Measurements from ENCODE around the gene LPCAT2. TPM values are rescaled to one million over a fixed set of nuclear protein-coding genes. Genes with fewer than 3 reads are reported as not detected.

The LPCAT2 gene
- total RNA-seq, 1 donor: 23.5 TPM

GRCh38 chr16:55559233-55559632, 50.4 kb downstream of the LPCAT2 start:
- no peaks in the 10 kb centered on the region for H3K27me3 ChIP-seq (ENCODE audit: insufficient read depth, low read length)
- no peaks in the 10 kb centered on the region for H3K9me3 ChIP-seq (ENCODE audit: low read depth, low read length)
- peaks cover 33% of the 10 kb centered on the region for H3K4me1 ChIP-seq (ENCODE audit: insufficient read depth, low read length)
- H3K4me3 ChIP-seq (ENCODE audit: insufficient read depth, low read length): no peak overlapping the region
- no peak overlapping the region for H3K27ac ChIP-seq (ENCODE audit: low read depth, low read length)
- TF ChIP-seq CTCF (IDR thresholded peaks at IDR 0.05; ENCODE audit: extremely low read depth, low read depth, low read length): no peak
- H3K4me2 ChIP-seq (ENCODE audit: insufficient read depth, low read length): peak overlapping the region; percentile 11
- no peak overlapping the region for H2AFZ ChIP-seq (ENCODE audit: low read length)
- no peak for DNase-seq (ENCODE audit: insufficient read length, low spot score, missing footprints)
- no peaks in the 10 kb centered on the region for H3K36me3 ChIP-seq (ENCODE audit: insufficient read depth, low read length)
- H3K79me2 ChIP-seq (ENCODE audit: insufficient read depth, low read length): no peaks in the 10 kb centered on the region
- H4K20me1 ChIP-seq (ENCODE audit: insufficient read depth, low read length): peaks cover 2% of the 10 kb centered on the region

GRCh38 chr16:55559933-55560516, 51.2 kb downstream of the LPCAT2 start:
- H3K4me2 ChIP-seq (ENCODE audit: insufficient read depth, low read length): no peak overlapping the region
- no peaks in the 10 kb centered on the region for H3K36me3 ChIP-seq (ENCODE audit: insufficient read depth, low read length)
- peaks cover 37% of the 10 kb centered on the region for H3K4me1 ChIP-seq (ENCODE audit: insufficient read depth, low read length)

GRCh38 chr16:55561319-55561848, 52.5 kb downstream of the LPCAT2 start:
- no peak for TF ChIP-seq CTCF (IDR thresholded peaks at IDR 0.05; ENCODE audit: extremely low read depth, low read depth, low read length)
- H3K36me3 ChIP-seq (ENCODE audit: insufficient read depth, low read length): no peaks in the 10 kb centered on the region
- H3K4me3 ChIP-seq (ENCODE audit: insufficient read depth, low read length): no peak overlapping the region
- H3K27me3 ChIP-seq (ENCODE audit: insufficient read depth, low read length): no peaks in the 10 kb centered on the region
- DNase-seq (ENCODE audit: insufficient read length, low spot score, missing footprints): no peak
- H4K20me1 ChIP-seq (ENCODE audit: insufficient read depth, low read length): peaks cover 2% of the 10 kb centered on the region
- no peak overlapping the region for H2AFZ ChIP-seq (ENCODE audit: low read length)
- no peaks in the 10 kb centered on the region for H3K9me3 ChIP-seq (ENCODE audit: low read depth, low read length)
- no peak overlapping the region for H3K27ac ChIP-seq (ENCODE audit: low read depth, low read length)
- H3K4me1 ChIP-seq (ENCODE audit: insufficient read depth, low read length): peaks cover 37% of the 10 kb centered on the region
- no peaks in the 10 kb centered on the region for H3K79me2 ChIP-seq (ENCODE audit: insufficient read depth, low read length)
- H3K4me2 ChIP-seq (ENCODE audit: insufficient read depth, low read length): no peak overlapping the region

More at GRCh38 chr16:55559933-55560516, 51.2 kb downstream of the LPCAT2 start:
- Histone ChIP-seq H3K27me3 (ENCODE audit: insufficient read depth, low read length) (no peaks in the 10 kb centered on the region), H3K79me2 (ENCODE audit: insufficient read depth, low read length) (no peaks in the 10 kb centered on the region), H3K4me3 (ENCODE audit: insufficient read depth, low read length) (no peak overlapping the region), H3K9me3 (ENCODE audit: low read depth, low read length) (no peaks in the 10 kb centered on the region), H2AFZ (ENCODE audit: low read length) (no peak overlapping the region), H4K20me1 (ENCODE audit: insufficient read depth, low read length) (peaks cover 2% of the 10 kb centered on the region), H3K27ac (ENCODE audit: low read depth, low read length) (no peak overlapping the region)
- TF ChIP-seq CTCF (IDR thresholded peaks at IDR 0.05; ENCODE audit: extremely low read depth, low read depth, low read length): no peak
- DNase-seq (ENCODE audit: insufficient read length, low spot score, missing footprints): no peak

- Histone ChIP-seq H2AFZ (ENCODE audit: low read length) (no peak overlapping the region), H3K4me2 (ENCODE audit: insufficient read depth, low read length) (peak overlapping the region; percentile 17), H3K4me1 (ENCODE audit: insufficient read depth, low read length) (peaks cover 47% of the 10 kb centered on the region), H3K79me2 (ENCODE audit: insufficient read depth, low read length) (no peaks in the 10 kb centered on the region), H3K9me3 (ENCODE audit: low read depth, low read length) (no peaks in the 10 kb centered on the region), H3K27ac (ENCODE audit: low read depth, low read length) (peak overlapping the region; percentile 27), H3K36me3 (ENCODE audit: insufficient read depth, low read length) (no peaks in the 10 kb centered on the region), H3K27me3 (ENCODE audit: insufficient read depth, low read length) (no peaks in the 10 kb centered on the region), H4K20me1 (ENCODE audit: insufficient read depth, low read length) (peaks cover 2% of the 10 kb centered on the region), H3K4me3 (ENCODE audit: insufficient read depth, low read length) (no peak overlapping the region)
- no peak for DNase-seq (ENCODE audit: insufficient read length, low spot score, missing footprints)
- TF ChIP-seq CTCF (IDR thresholded peaks at IDR 0.05; ENCODE audit: extremely low read depth, low read depth, low read length): no peak
Measured at GRCh38 chr16:55562936-55563335, 54.1 kb downstream of the LPCAT2 start.
